Caco-2 (cell line): ENCODE data around the gene PRSS57. TPM values are rescaled to one million over a fixed set of nuclear protein-coding genes. Genes with fewer than 3 reads are reported as not detected.

ENCODE experiments used
- BruUV-seq: library from RNA; stranded (reverse); fragments of 400-500 nt; replicated peaks from 2 replicates; lab custom pipeline; 2021; lab: Mats Ljungman, UMichigan
- CTCF ChIA-PET: fragments of 300-600 bp; sonication (Branson Sonifier 250); formaldehyde crosslinking; loops from one replicate; lab custom pipeline; 2022; ENCODE audit warnings: antibody characterized with exemption; lab: Charles Lee
- POLR2A ChIA-PET: fragments of 300-600 bp; sonication (Branson Sonifier 250); formaldehyde crosslinking; loops from one replicate; lab custom pipeline; 2022; ENCODE audit warnings: antibody characterized with exemption; lab: Charles Lee
- DNase-seq, 2 experiments: peaks; one replicate each; pipeline versions ENCODE4 v3.0.0 to v3.0.0-alpha.2; 2020 to 2022
- H3K27me3 ChIP-seq: replicated peaks from 2 replicates; pipeline ENCODE4 v1.6.0; 2011; ENCODE audit warnings: low read length; ENCODE audit not compliant: control insufficient read depth, insufficient read depth
- H3K36me3 ChIP-seq: 2 replicates; pipeline ENCODE4 v1.5.1; 2011; ENCODE audit warnings: low read length; ENCODE audit not compliant: control insufficient read depth, insufficient read depth
- H3K4me1 ChIP-seq: fragments of 250-450 bp; sonication (Bioruptor Pico); 2 replicates; pipeline ENCODE4 v1.5.1; 2020; ENCODE audit warnings: mild to moderate bottlenecking
- H3K4me3 ChIP-seq: 2 replicates; pipeline ENCODE4 v1.5.1; 2011; ENCODE audit warnings: low read depth, mild to moderate bottlenecking, control low read depth, low read length
- H3K9me3 ChIP-seq: fragments of 250-450 bp; sonication (Bioruptor Pico); 2 replicates; pipeline ENCODE4 v1.5.1; 2020; ENCODE audit warnings: mild to moderate bottlenecking, moderate library complexity
- H3K27ac Mint-ChIP-seq: one replicate; pipeline ENCODE4 v1.8.0; 2022; ENCODE audit warnings: mixed read lengths; ENCODE audit not compliant: unreplicated experiment
- H3K27me3 Mint-ChIP-seq: one replicate; pipeline ENCODE4 v1.8.0; 2022; ENCODE audit warnings: mixed read lengths; ENCODE audit not compliant: insufficient read depth, unreplicated experiment
- H3K36me3 Mint-ChIP-seq: one replicate; pipeline ENCODE4 v1.8.0; 2022; ENCODE audit warnings: mild to moderate bottlenecking, mixed read lengths; ENCODE audit not compliant: insufficient read depth, unreplicated experiment
- H3K4me1 Mint-ChIP-seq: one replicate; pipeline ENCODE4 v1.8.0; 2022; ENCODE audit warnings: low read depth, mixed read lengths; ENCODE audit not compliant: unreplicated experiment
- H3K4me3 Mint-ChIP-seq: one replicate; pipeline ENCODE4 v1.8.0; 2022; ENCODE audit warnings: mild to moderate bottlenecking, moderate library complexity, mixed read lengths; ENCODE audit not compliant: unreplicated experiment
- H3K9me3 Mint-ChIP-seq: one replicate; pipeline ENCODE4 v1.8.0; 2022; ENCODE audit warnings: mixed read lengths; ENCODE audit not compliant: unreplicated experiment
- CTCF ChIP-seq, 2 experiments: fragments of 200-600 bp in 1 of 2; IDR thresholded peaks; 1 replicate in 1 of 2; 2 replicates in 1 of 2; pipeline versions ENCODE4 v1.5.1 to v1.8.0; 2011 to 2022; ENCODE audit warnings: antibody characterized with exemption in 1 of 2, control low read depth in 1 of 2, inconsistent platforms in 1 of 2, low read depth in 1 of 2, low read length in 1 of 2, mild to moderate bottlenecking in 1 of 2, moderate library complexity in 1 of 2; ENCODE audit not compliant: insufficient read depth in 1 of 2, severe bottlenecking in 1 of 2, unreplicated experiment in 1 of 2
- intact Hi-C: fragments of 100-400 bp; cut with micrococcal nuclease; formaldehyde crosslinking; loops from one replicate; pipeline ENCODE4 v1.10.0; 2022; ENCODE audit not compliant: unreplicated experiment
- total RNA-seq: library from RNA; stranded (reverse); gene quantifications from 2 replicates; pipeline ENCODE4 v1.2.3, GENCODE V29; 2022

Gene PRSS57
- total RNA-seq, 1 experiment from 2014 or later: not detected

GRCh38 chr19:715347-715746 is 20.1 kb upstream of the PRSS57 start:
- no peaks in the 10 kb centered on the region for H3K27me3 ChIP-seq
- no peaks in the 10 kb centered on the region for H3K4me1 ChIP-seq
- Mint-ChIP-seq H3K4me1 (no peaks in the 10 kb centered on the region), H3K4me3 (no peak overlapping the region), H3K27me3 (no peaks in the 10 kb centered on the region), H3K9me3 (peaks cover 9% of the 10 kb centered on the region), H3K27ac (no peak overlapping the region), H3K36me3 (peaks cover 21% of the 10 kb centered on the region)
- intact Hi-C loops: no loop called here
- no peak for TF ChIP-seq CTCF (IDR thresholded peaks at IDR 0.05; ENCODE audit: insufficient read depth in 1 of 2, low read depth in 1 of 2, low read length in 1 of 2, severe bottlenecking in 1 of 2, unreplicated experiment in 1 of 2)
- DNase-seq: no peak
- H3K36me3 ChIP-seq: no peaks in the 10 kb centered on the region
- no peaks in the 10 kb centered on the region; the same call in 1 of the 2 replicates for H3K9me3 ChIP-seq
- ChIA-PET CTCF (no interaction called here), POLR2A (no interaction called here)
- no peak overlapping the region for H3K4me3 ChIP-seq
- BruUV-seq: no TSS peak

GRCh38 chr19:711254-711653 is 16.0 kb upstream of the PRSS57 start:
- Histone ChIP-seq H3K9me3 (no peaks in the 10 kb centered on the region; the same call in 1 of the 2 replicates), H3K4me3 (no peak overlapping the region), H3K27me3 (no peaks in the 10 kb centered on the region), H3K36me3 (no peaks in the 10 kb centered on the region), H3K4me1 (peaks cover 8% of the 10 kb centered on the region)
- TF ChIP-seq CTCF (IDR thresholded peaks at IDR 0.05; ENCODE audit: insufficient read depth in 1 of 2, low read depth in 1 of 2, low read length in 1 of 2, severe bottlenecking in 1 of 2, unreplicated experiment in 1 of 2): no peak
- H3K36me3 Mint-ChIP-seq: peaks cover 15% of the 10 kb centered on the region
- BruUV-seq: no TSS peak
- intact Hi-C loops: no loop called here
- DNase-seq: no peak
- no peaks in the 10 kb centered on the region for H3K4me1 Mint-ChIP-seq
- H3K4me3 Mint-ChIP-seq: no peak overlapping the region
- no peaks in the 10 kb centered on the region for H3K27me3 Mint-ChIP-seq
- CTCF ChIA-PET: no interaction called here
- H3K27ac Mint-ChIP-seq: no peak overlapping the region
- H3K9me3 Mint-ChIP-seq: peaks cover 9% of the 10 kb centered on the region
- POLR2A ChIA-PET: no interaction called here

- H3K36me3 Mint-ChIP-seq: peaks cover 11% of the 10 kb centered on the region
- H3K4me1 Mint-ChIP-seq: no peaks in the 10 kb centered on the region
- no peak overlapping the region for H3K27ac Mint-ChIP-seq
- Histone ChIP-seq H3K36me3 (no peaks in the 10 kb centered on the region), H3K4me3 (no peak overlapping the region), H3K4me1 (peaks cover 8% of the 10 kb centered on the region), H3K27me3 (no peaks in the 10 kb centered on the region), H3K9me3 (no peaks in the 10 kb centered on the region; the same call in 1 of the 2 replicates)
- peaks cover 7% of the 10 kb centered on the region for H3K9me3 Mint-ChIP-seq
- ChIA-PET POLR2A (no interaction called here), CTCF (no interaction called here)
- no peaks in the 10 kb centered on the region for H3K27me3 Mint-ChIP-seq
- BruUV-seq: no TSS peak
- DNase-seq: no peak
- H3K4me3 Mint-ChIP-seq: peak overlapping the region; percentile 19
- intact Hi-C loops: no loop called here
- no peak for TF ChIP-seq CTCF (IDR thresholded peaks at IDR 0.05; ENCODE audit: insufficient read depth in 1 of 2, low read depth in 1 of 2, low read length in 1 of 2, severe bottlenecking in 1 of 2, unreplicated experiment in 1 of 2)
Measured at GRCh38 chr19:710767-711166, 15.5 kb upstream of the PRSS57 start.
